Measurements from ENCODE around the gene FAF1. TPM values are rescaled to one million over a fixed set of nuclear protein-coding genes. Genes with fewer than 3 reads are reported as not detected.
A peak's percentile ranks its signal among the peaks of the same experiment; 100 is the strongest.

The FAF1 gene
- total and polyA plus RNA-seq, 2 donors (not counting 3 experiments of a cell fraction or from before 2014, with no cell fraction given): 9.0 to 57.6 TPM

GRCh38 chr1:50666849-50667248, 293.2 kb downstream of the FAF1 start:
- FAIRE-seq: peak; percentile 46
- intact Hi-C loops (cut with micrococcal nuclease): no loop called here
- Histone ChIP-seq H3K9me1 (replicated peaks; ENCODE audit: control insufficient read depth, extremely low read depth, insufficient read depth, low read length) (no peaks in the 10 kb centered on the region), H3K27ac (ENCODE audit: insufficient read depth, low read depth, low read length) (peak overlapping the region; percentile 45), H3K4me2 (ENCODE audit: insufficient read depth, low read length) (peak overlapping the region; percentile 38), H3K27me3 (ENCODE audit: control insufficient read depth in 2 of 2, insufficient read depth in 2 of 2, low read length in 2 of 2) (no peaks in the 10 kb centered on the region), H3K4me1 (ENCODE audit: control insufficient read depth, extremely low read depth, insufficient read depth, low read length) (peaks cover 15% of the 10 kb centered on the region), H4K20me1 (replicated peaks; ENCODE audit: control insufficient read depth, extremely low read depth, insufficient read depth, low read length) (no peaks in the 10 kb centered on the region), H3K9me3 (replicated peaks; ENCODE audit: control insufficient read depth, insufficient read depth, low read length) (no peaks in the 10 kb centered on the region), H2AFZ (ENCODE audit: low read depth, low read length) (no peak overlapping the region), H3K9ac (replicated peaks; ENCODE audit: extremely low read depth, insufficient read depth, low read length) (no peak overlapping the region), H3K36me3 (ENCODE audit: control insufficient read depth in 2 of 2, extremely low read depth in 1 of 2, insufficient read depth in 2 of 2, low read length in 2 of 2) (no peaks in the 10 kb centered on the region), H3K4me3 (replicated peaks in 1 of 3; ENCODE audit: insufficient read depth in 1 of 3, low read depth in 1 of 3, low read length in 3 of 3) (no peak overlapping the region), H3K79me2 (ENCODE audit: control insufficient read depth, insufficient read depth, low read length) (no peaks in the 10 kb centered on the region)
- POLR2A ChIA-PET: no interaction called here
- CTCF ChIA-PET: interaction anchor here (0.7 to 2.6 kb wide), 7 partner anchors 14 to 63 kb away, joined by 3 to 10 read pairs (median 4); no protein-coding TSS in a partner anchor
- peak; percentile 85 for DNase-seq (ENCODE audit: low read depth, low spot score)
- dilution Hi-C loops (cut with MboI; ENCODE audit: extremely low pct_ligation_motif_present, low sequenced_read_pairs): no loop called here
- BruUV-seq (replicated peaks): no TSS peak
- TF ChIP-seq MYC (IDR thresholded peaks at IDR 0.05; ENCODE audit: low read depth, low read length): no peak
- TF ChIP-seq CTCF (IDR thresholded peaks at IDR 0.05; ENCODE audit: extremely low read depth in 1 of 2, insufficient read depth in 1 of 2, low read depth in 1 of 2, low read length in 2 of 2): peak in 1 of 2 donors; percentile 4
- peak; percentile 46 for TF ChIP-seq GATA2 (IDR thresholded peaks at IDR 0.05; ENCODE audit: insufficient read depth, insufficient read length, low read depth, low read length)

GRCh38 chr1:50665413-50665812, 294.7 kb downstream of the FAF1 start:
- ChIA-PET CTCF (no interaction called here), POLR2A (no interaction called here)
- no peak overlapping the region for H3K4me3 ChIP-seq (replicated peaks in 1 of 3; ENCODE audit: insufficient read depth in 1 of 3, low read depth in 1 of 3, low read length in 3 of 3)
- H2AFZ ChIP-seq (ENCODE audit: low read depth, low read length): no peak overlapping the region
- no peak overlapping the region for H3K4me2 ChIP-seq (ENCODE audit: insufficient read depth, low read length)
- dilution Hi-C loops (cut with MboI; ENCODE audit: extremely low pct_ligation_motif_present, low sequenced_read_pairs) (no loop called here), intact Hi-C loops (cut with micrococcal nuclease) (no loop called here)
- no peak overlapping the region for H3K27ac ChIP-seq (ENCODE audit: insufficient read depth, low read depth, low read length)
- H3K9me1 ChIP-seq (replicated peaks; ENCODE audit: control insufficient read depth, extremely low read depth, insufficient read depth, low read length): no peaks in the 10 kb centered on the region
- DNase-seq (ENCODE audit: low read depth, low spot score) (no peak), FAIRE-seq (no peak)
- H4K20me1 ChIP-seq (replicated peaks; ENCODE audit: control insufficient read depth, extremely low read depth, insufficient read depth, low read length): no peaks in the 10 kb centered on the region
- H3K4me1 ChIP-seq (ENCODE audit: control insufficient read depth, extremely low read depth, insufficient read depth, low read length): peaks cover 15% of the 10 kb centered on the region
- no peaks in the 10 kb centered on the region for H3K36me3 ChIP-seq (ENCODE audit: control insufficient read depth in 2 of 2, extremely low read depth in 1 of 2, insufficient read depth in 2 of 2, low read length in 2 of 2)
- H3K9ac ChIP-seq (replicated peaks; ENCODE audit: extremely low read depth, insufficient read depth, low read length): no peak overlapping the region
- BruUV-seq (replicated peaks): no TSS peak
- H3K27me3 ChIP-seq (ENCODE audit: control insufficient read depth in 2 of 2, insufficient read depth in 2 of 2, low read length in 2 of 2): no peaks in the 10 kb centered on the region
- H3K79me2 ChIP-seq (ENCODE audit: control insufficient read depth, insufficient read depth, low read length): no peaks in the 10 kb centered on the region
- no peaks in the 10 kb centered on the region for H3K9me3 ChIP-seq (replicated peaks; ENCODE audit: control insufficient read depth, insufficient read depth, low read length)
- no peak for TF ChIP-seq POLR2AphosphoS5 (IDR thresholded peaks at IDR 0.05; ENCODE audit: insufficient read depth, low read depth, low read length)
- no peak for TF ChIP-seq GATA2 (IDR thresholded peaks at IDR 0.05; ENCODE audit: insufficient read depth, insufficient read length, low read depth, low read length)
- TF ChIP-seq MYC (IDR thresholded peaks at IDR 0.05; ENCODE audit: low read depth, low read length): no peak
- no peak for TF ChIP-seq JUN (IDR thresholded peaks at IDR 0.05; ENCODE audit: borderline replicate concordance, insufficient read depth, insufficient read length, low read depth)
- TF ChIP-seq EZH2 (IDR thresholded peaks at IDR 0.05; ENCODE audit: borderline replicate concordance, low read depth, low read length, severe bottlenecking): no peak
- TF ChIP-seq FOS (IDR thresholded peaks at IDR 0.05; ENCODE audit: borderline replicate concordance, insufficient read depth, low read length): no peak
